HG02623 (cell line): ENCODE results near the gene NDRG2.
"Not testable (repeated sequence)": the region's sequence is repeated elsewhere in the genome, so short reads cannot be mapped to it uniquely, and the experiment has no call there.

ENCODE experiments used
- ATAC-seq: cut with Tn5 transposase; IDR thresholded peaks from one replicate; pipeline ENCODE4 v1.9.1; 2021; ENCODE audit warnings: moderate library complexity; ENCODE audit not compliant: unreplicated experiment

Gene NDRG2

GRCh38 chr14:21056520-21057163 is 31.8 kb upstream of the NDRG2 start:
- ATAC-seq = no peak

DNA sequence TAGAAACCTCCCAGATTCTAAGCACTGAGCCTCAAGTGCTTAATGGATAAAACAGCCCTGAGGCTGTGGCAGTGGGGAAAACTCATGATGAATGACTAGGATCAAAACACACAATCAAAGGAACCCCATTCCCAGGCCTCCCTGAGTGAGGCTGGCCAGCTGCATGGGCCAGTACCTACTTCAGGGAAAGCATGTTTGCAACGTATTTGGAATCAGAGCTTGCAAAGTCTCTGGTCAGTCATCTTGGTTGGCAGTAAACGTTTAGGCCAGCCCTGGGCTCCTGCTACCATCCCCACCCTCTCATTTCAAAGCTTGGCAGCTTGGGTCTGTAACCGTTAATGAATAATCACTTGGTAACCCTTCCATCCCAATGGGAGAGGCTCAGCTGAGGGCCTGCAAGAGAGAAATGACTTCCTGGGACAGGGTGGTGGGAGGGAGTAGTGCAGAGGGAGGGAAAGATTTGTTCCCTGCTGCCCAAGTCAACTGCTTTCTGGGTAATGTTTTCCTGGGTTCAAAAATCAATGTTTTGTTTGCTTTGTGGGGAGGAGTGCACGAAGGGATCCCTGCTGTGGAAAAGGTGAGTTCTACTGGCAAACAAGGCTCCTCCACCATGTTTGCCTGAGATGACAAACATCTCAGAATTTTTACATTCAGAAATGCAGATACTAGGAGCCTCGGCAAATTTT is 30.7 kb upstream of the NDRG2 start:
- no peak for ATAC-seq

DNA sequence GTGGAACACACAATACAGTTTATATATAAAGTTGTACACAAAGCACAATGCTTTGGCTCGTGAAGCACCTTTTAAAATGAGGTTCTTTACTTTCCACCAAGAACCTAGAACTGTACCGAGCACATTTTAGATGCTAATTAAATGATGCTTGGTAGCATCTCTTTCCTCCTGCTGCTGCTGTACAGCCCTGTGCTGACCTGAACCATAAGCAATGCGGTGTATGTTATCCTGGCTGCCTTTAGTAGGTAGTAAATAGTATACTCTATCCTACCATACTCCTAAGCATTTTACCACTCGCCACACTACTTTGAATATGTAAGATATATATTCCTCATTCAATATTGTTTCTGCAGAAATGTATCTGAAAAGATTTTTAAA is 29.9 kb upstream of the NDRG2 start:
- ATAC-seq = no peak

DNA sequence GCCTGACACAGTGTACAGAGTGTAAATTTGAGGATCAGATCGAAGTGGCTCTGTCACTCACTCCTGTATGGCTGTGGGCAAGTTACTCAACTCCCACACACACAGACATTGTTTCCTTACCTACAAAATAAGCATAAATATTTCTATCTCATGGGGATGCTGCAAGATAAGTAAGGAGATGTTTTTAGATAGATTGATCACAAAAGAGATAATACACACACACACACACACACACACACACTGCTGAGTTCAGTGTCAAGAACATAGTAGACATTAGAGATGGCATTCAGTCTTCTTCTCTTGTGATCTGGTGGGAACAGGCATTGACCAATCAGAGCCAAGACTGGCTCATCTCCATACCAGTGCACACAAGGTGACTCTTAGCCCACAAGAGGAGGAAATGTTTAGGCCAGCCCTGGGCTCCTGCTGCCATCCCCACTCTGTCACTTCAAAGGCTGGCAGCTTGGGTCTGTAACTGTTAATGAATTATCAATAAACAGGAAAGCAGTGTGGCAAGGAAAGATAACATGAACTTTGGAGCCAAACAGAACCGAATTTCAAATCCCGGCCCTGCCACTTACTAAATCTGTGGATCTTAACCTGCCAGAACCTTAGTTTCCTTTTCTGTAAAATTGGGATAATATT is 29.4 kb upstream of the NDRG2 start:
- no peak for ATAC-seq

- ATAC-seq = no peak
Measured at GRCh38 chr14:21053184-21054122, 28.6 kb upstream of the NDRG2 start.

- ATAC-seq = no peak
Measured at GRCh38 chr14:21050597-21050996, 25.7 kb upstream of the NDRG2 start.

DNA sequence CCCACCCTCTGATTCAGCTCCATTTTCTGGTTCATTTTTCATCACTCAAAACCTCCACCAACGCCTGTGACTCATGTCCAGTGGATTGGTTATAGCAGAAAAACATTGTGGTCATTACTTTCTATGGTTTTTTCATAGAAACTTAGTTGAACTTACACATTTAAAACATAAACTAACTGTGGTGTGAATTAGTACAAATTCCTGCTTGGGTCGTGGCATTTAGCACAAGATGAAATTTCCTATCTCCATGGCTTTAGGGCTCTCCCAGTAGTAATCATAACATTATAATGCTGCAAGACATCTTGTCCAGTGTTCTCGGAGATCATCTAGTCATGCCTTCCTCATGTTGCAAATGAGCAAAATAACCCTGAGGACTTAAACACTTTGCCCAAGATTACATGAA is 24.4 kb upstream of the NDRG2 start:
- ATAC-seq = no peak

- no peak for ATAC-seq
Measured at GRCh38 chr14:21048638-21049037, 23.8 kb upstream of the NDRG2 start.

DNA sequence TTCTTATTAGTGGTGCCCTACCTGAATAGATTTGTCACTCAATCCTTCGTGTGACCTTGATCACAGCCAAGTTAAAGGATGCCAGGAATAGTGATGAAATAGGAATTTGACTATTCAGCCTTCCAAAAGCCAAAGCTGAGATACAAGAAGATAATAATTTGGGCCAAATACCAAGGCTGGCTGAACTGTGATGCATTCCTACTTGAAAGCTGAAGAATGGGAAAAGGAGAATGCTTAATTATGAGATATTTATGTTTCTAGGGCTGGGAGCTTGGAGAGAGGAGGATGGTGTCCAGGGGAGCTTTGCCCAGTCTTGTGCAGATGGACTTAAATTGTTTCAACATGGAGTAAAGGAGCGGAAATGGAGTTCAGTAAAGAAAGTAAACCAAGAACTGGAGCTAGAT is 22.5 kb upstream of the NDRG2 start:
- ATAC-seq = no peak

DNA sequence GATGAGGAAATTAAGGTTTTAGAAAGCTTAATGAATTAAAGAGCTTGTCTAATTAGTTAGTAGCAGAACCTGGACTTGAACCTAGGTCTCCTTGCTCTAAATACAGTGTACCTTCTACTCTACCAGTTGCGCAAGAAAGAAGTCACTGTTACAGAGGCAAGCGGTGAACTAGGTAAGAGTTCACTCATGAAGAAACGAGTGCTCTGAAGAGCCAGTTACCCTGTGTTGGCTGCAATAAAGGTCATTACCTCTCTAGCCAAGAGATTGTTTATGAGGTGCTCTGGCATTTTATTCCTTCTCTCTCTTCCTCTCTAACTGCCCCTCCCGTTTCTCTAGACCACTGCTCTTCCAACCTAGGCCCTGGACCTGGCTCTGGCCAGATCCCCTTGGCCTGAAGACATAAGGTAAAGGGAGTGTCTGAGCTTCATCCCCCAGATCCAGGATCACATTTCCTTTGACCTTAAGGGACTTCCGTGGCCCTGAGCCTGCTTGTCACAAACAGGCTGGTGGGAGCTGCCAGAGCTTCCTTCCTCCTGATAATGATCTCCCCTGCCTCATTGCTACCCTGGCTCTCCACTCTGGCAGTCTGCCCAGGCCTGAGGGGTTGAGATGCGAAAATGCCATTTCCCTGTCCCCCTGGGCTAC is 19.2 kb upstream of the NDRG2 start:
- ATAC-seq = no peak

GRCh38 chr14:21043387-21043973 is 18.6 kb upstream of the NDRG2 start:
- ATAC-seq = no peak

- no peak for ATAC-seq
Measured at GRCh38 chr14:21042918-21043317, 18.1 kb upstream of the NDRG2 start.

DNA sequence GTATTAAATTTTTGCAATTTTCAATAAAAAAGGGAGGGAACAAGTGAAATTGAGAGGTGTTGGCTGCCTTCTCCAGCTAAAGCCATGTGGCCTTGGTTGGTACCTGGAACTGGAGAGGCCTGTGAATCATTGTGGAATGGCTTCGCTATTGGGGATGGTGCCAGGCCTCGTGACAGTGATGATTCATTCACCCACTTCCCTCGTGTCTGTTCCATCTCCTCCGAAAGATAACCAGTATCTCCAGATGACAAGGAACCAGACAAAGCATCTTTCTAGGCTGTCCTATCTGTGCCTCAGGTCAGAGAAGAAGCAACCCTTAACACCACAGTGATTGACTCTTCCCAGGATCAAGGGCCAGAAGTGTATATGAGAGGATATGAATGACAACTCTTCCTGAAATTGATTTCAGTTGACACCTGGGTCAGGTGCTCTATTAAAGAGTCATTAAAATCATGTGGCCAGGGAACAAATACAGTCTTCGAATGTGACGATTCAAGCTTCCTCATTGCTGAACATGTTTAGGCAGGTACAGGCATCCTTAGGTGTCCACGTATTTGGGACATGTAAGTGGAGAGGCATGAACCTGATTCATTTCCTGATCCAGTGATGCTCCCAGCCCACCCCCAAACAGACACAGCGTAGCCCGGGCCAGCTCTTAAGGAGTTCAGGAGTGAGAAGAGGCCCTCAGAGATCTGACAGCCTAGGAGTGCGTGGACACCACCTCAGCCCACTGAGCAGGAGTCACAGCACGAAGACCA is 17.0 kb upstream of the NDRG2 start, which contains the start of gene RNASE7:
Gene RNASE7, plus strand, starts transcription at position 687 of the 758 bp plus-strand sequence. CDS start 631 bp downstream, outside the sequence.
- no peak for ATAC-seq

- ATAC-seq = not testable (repeated sequence)
Measured at GRCh38 chr14:21040941-21041340, 16.1 kb upstream of the NDRG2 start.

- ATAC-seq = no peak
Measured at GRCh38 chr14:21040370-21040925, 15.6 kb upstream of the NDRG2 start.

- ATAC-seq = no peak
Measured at GRCh38 chr14:21039585-21040369, 14.9 kb upstream of the NDRG2 start.

DNA sequence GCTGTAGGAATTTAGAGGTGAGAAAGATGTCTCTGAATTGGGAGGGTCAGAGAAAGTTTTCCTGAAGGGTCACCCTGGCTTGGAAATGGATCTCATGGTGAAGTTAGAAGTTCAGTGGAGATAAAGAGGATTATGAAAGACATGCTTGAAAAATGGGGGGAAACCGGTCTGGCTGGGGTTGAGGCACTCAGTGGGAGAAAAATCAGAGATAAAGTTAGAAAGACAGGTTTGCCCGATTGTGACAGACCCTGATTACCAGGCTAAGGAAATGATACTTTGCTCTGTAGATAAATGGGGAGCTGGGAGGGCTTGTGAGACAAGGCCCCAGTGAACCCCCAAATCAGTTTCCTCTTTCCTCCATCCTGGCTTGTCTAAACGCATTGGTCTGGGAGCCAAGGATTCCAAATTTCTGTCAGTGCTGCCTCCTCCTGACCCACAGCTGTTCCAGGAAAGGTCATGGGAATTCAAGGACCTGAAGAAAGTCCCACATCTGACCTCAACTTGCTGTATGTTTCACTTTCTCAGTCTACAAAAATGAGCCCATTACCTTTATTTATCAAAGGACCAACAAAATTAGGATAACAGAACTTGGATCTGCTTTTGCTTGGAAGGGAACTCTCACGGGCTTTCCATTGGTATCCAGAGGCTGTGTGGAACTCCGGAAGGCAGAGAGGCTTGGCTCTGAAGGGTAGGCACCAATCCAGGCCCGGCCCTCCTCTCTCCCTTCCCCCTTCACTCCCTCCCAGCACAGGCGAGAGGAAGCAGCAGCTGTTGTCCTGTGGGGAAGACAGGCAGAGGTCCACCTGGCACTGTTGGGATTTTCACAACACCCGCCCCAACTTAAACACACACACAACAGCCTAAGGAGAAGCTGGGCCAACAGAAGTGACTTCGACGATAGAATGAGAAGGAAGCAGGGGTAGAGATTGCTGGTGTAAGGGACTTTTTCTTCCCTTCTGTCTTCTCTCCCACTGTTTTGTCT is 13.9 kb upstream of the NDRG2 start:
- ATAC-seq = no peak
